Measurements from ENCODE around the gene BBS4. TPM values are rescaled to one million over a fixed set of nuclear protein-coding genes. Genes with fewer than 3 reads are reported as not detected.

BBS4 gene
- total RNA-seq, 2 experiments from 2014 or later = 13.4 to 16.6 TPM

- POLR2A ChIA-PET = no interaction called here
- CTCF ChIA-PET = interaction anchor here (1.0 kb wide), 1 partner anchor 28 kb away, joined by 3 read pairs; no protein-coding TSS in a partner anchor
Measured at GRCh38 chr15:72751751-72752455, 65.9 kb downstream of the BBS4 start.

- CTCF ChIA-PET = no interaction called here
Measured at GRCh38 chr15:72754096-72754495, 68.1 kb downstream of the BBS4 start.

GRCh38 chr15:72758182-72758581 is 72.2 kb downstream of the BBS4 start:
- POLR2A ChIA-PET = no interaction called here
- CTCF ChIA-PET = no interaction called here

More at GRCh38 chr15:72754096-72754495, 68.1 kb downstream of the BBS4 start:
- POLR2A ChIA-PET = no interaction called here

- POLR2A ChIA-PET = no interaction called here
- CTCF ChIA-PET = no interaction called here
Measured at GRCh38 chr15:72760590-72761260, 74.7 kb downstream of the BBS4 start.

GRCh38 chr15:72764656-72765055 is 78.6 kb downstream of the BBS4 start:
- ChIA-PET CTCF (no interaction called here), POLR2A (no interaction called here)

- CTCF ChIA-PET = no interaction called here
- POLR2A ChIA-PET = no interaction called here
Measured at GRCh38 chr15:72766025-72766424, 80.0 kb downstream of the BBS4 start.

GRCh38 chr15:72766780-72767179 is 80.8 kb downstream of the BBS4 start:
- ChIA-PET CTCF (interaction anchor here (1.0 kb wide), 1 partner anchor 9 kb away, joined by 3 read pairs; no protein-coding TSS in a partner anchor), POLR2A (no interaction called here)

GRCh38 chr15:72770673-72771328 is 84.8 kb downstream of the BBS4 start:
- ChIA-PET POLR2A (no interaction called here), CTCF (no interaction called here)

- POLR2A ChIA-PET = no interaction called here
- CTCF ChIA-PET = no interaction called here
Measured at GRCh38 chr15:72771329-72771725, 85.3 kb downstream of the BBS4 start.

GRCh38 chr15:72774696-72775383 is 88.8 kb downstream of the BBS4 start:
- ChIA-PET POLR2A (no interaction called here), CTCF (interaction anchor here (1.3 kb wide), 1 partner anchor 10 kb away, joined by 3 read pairs; no protein-coding TSS in a partner anchor)

GRCh38 chr15:72778796-72779195 is 92.8 kb downstream of the BBS4 start:
- CTCF ChIA-PET = no interaction called here

GRCh38 chr15:72781631-72782030 is 95.6 kb downstream of the BBS4 start:
- CTCF ChIA-PET = interaction anchor here (0.6 to 0.7 kb wide), 2 partner anchors 38 to 1197 kb away, joined by 3 to 5 read pairs; no protein-coding TSS in a partner anchor

More at GRCh38 chr15:72778796-72779195, 92.8 kb downstream of the BBS4 start:
- POLR2A ChIA-PET = no interaction called here

GRCh38 chr15:72782274-72783003 is 96.4 kb downstream of the BBS4 start:
- ChIA-PET POLR2A (interaction anchor here (0.6 to 1.1 kb wide), 2 partner anchors 96 to 472 kb away, joined by 3 to 5 read pairs; partner anchors contain the start of genes BBS4 and HIGD2B), CTCF (interaction anchor here (0.6 to 1.2 kb wide), 4 partner anchors 39 to 1197 kb away, joined by 3 to 5 read pairs (median 4); partner anchors contain the start of genes BBS4 and HIGD2B)

More at GRCh38 chr15:72781631-72782030, 95.6 kb downstream of the BBS4 start:
- POLR2A ChIA-PET = no interaction called here

GRCh38 chr15:72783004-72783639 is 97.1 kb downstream of the BBS4 start:
- ChIA-PET CTCF (interaction anchor here (0.6 to 1.2 kb wide), 3 partner anchors 97 to 468 kb away, joined by 3 to 5 read pairs (median 4); partner anchors contain the start of genes BBS4 and HIGD2B), POLR2A (interaction anchor here (0.6 to 1.1 kb wide), 4 partner anchors 10 to 473 kb away, joined by 3 to 5 read pairs (median 3); partner anchors contain the start of genes BBS4 and HIGD2B)

GRCh38 chr15:72783640-72784455 is 97.8 kb downstream of the BBS4 start, which contains the start of gene ADPGK:
Gene ADPGK, minus strand, starts transcription at chr15:72783758. Its CDS starts 67 bp downstream, at chr15:72783691.
- ChIA-PET POLR2A (interaction anchor here (0.7 to 1.1 kb wide), 3 partner anchors 11 to 359 kb away, joined by 3 read pairs; partner anchors contain the start of genes BBS4 and HIGD2B), CTCF (interaction anchor here (0.6 to 1.8 kb wide), 5 partner anchors 10 to 298 kb away, joined by 3 to 5 read pairs (median 3); partner anchors contain the start of genes BBS4 and HIGD2B)

GRCh38 chr15:72784456-72784876 is 98.5 kb downstream of the BBS4 start:
- POLR2A ChIA-PET = no interaction called here
- CTCF ChIA-PET = interaction anchor here (0.9 to 1.8 kb wide), 3 partner anchors 10 to 98 kb away, joined by 3 to 5 read pairs (median 3); no protein-coding TSS in a partner anchor

GRCh38 chr15:72785432-72785831 is 99.4 kb downstream of the BBS4 start:
- CTCF ChIA-PET = interaction anchor here (0.9 to 1.8 kb wide), 2 partner anchors 11 to 12 kb away, joined by 3 to 5 read pairs; no protein-coding TSS in a partner anchor
- POLR2A ChIA-PET = interaction anchor here (1.2 kb wide), 1 partner anchor 357 kb away, joined by 4 read pairs; no protein-coding TSS in a partner anchor

Data from activated CD8-positive, alpha-beta memory T cell treated with anti-CD3 and anti-CD28 coated beads for 36 hours (primary cell).